Transverse colon (tissue), 4 donors: ENCODE data around the gene KPNA6.

Source experiments
- EP300 ChIP-seq: sonication (generic); formaldehyde crosslinking; IDR thresholded peaks from one replicate; pipeline ENCODE4 v1.6.1; 2017; ENCODE audit warnings: antibody characterized with exemption, low read depth
- POLR2A ChIP-seq: fragments of 450-650 bp; IDR thresholded peaks from one replicate; pipeline ENCODE4 v1.6.1; 2016; ENCODE audit warnings: antibody characterized with exemption, mild to moderate bottlenecking, moderate library complexity
- POLR2AphosphoS5 ChIP-seq, 3 donors: sonication (generic); formaldehyde crosslinking; IDR thresholded peaks; one replicate each; pipeline ENCODE4 v1.6.1; 2016; ENCODE audit warnings: antibody characterized with exemption in 3 of 3
- TF ChIP-seq, protein P1 (sequence below), 5 experiments: fragments of 200-600 bp in 3 of 5; fragments of 450-650 bp in 2 of 5; sonication (generic) in 3 of 5; IDR thresholded peaks; 1 replicate in 2 of 5; 2 replicates in 3 of 5; pipeline ENCODE4 v1.5.1; 2016 to 2017; ENCODE audit warnings: antibody characterized with exemption in 5 of 5, inconsistent platforms in 3 of 5, mild to moderate bottlenecking in 2 of 5, moderate library complexity in 1 of 5

DNA sequence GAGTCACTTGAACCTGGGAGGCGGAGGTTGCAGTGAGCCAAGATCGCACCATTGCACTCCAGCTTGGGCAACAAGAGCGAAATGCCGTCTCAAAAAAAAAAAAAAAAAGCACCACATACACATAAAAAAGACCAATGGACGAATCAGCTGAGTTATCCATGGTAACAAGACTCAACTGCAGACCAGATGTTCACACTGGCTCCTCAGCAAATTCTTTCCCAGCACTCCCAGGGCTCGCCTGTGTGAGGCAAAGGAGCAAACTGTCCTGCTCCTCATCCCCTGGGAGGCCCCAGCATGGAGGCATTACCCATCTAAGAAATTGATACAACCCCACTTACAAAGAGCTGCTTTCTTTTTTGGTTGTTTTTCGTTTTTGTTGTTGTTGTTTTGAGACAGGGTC lies 111.2 kb downstream of the KPNA6 start:
- TF ChIP-seq EP300, result no peak
- TF ChIP-seq, protein P1, sequence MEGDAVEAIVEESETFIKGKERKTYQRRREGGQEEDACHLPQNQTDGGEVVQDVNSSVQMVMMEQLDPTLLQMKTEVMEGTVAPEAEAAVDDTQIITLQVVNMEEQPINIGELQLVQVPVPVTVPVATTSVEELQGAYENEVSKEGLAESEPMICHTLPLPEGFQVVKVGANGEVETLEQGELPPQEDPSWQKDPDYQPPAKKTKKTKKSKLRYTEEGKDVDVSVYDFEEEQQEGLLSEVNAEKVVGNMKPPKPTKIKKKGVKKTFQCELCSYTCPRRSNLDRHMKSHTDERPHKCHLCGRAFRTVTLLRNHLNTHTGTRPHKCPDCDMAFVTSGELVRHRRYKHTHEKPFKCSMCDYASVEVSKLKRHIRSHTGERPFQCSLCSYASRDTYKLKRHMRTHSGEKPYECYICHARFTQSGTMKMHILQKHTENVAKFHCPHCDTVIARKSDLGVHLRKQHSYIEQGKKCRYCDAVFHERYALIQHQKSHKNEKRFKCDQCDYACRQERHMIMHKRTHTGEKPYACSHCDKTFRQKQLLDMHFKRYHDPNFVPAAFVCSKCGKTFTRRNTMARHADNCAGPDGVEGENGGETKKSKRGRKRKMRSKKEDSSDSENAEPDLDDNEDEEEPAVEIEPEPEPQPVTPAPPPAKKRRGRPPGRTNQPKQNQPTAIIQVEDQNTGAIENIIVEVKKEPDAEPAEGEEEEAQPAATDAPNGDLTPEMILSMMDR (IDR thresholded peaks at IDR 0.05), result no peak
- no peak for TF ChIP-seq POLR2A
- TF ChIP-seq POLR2AphosphoS5 (IDR thresholded peaks at IDR 0.05), result no peak
